ENCODE data around the gene NHEJ1. TPM values are rescaled to one million over a fixed set of nuclear protein-coding genes. Genes with fewer than 3 reads are reported as not detected.
A peak's percentile ranks its signal among the peaks of the same experiment; 100 is the strongest.

NHEJ1 gene
- total RNA-seq, 4 donors from 2014 or later: 13.8 to 23.2 (median 17.5) TPM

DNA sequence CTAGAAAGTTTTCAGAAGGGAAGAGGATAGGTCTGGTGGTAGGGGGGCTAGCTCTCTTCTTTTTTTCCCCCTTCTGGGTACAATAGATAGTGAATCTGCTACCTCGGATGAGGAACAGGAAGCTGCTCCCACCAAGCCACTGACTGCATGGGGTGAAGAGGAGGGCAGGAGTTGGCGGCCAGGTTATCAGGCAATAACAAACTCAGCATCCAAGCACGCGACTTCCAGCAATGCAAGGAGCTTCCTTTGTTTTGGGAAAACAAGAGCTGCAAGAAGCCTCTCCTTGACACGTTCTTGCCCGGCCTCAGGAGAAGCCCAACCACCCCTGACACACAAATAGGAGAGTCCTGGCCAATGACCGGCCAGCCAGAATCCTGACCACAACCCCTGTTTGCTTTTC is 32.2 kb downstream of the NHEJ1 start:
- TF ChIP-seq, protein P1, sequence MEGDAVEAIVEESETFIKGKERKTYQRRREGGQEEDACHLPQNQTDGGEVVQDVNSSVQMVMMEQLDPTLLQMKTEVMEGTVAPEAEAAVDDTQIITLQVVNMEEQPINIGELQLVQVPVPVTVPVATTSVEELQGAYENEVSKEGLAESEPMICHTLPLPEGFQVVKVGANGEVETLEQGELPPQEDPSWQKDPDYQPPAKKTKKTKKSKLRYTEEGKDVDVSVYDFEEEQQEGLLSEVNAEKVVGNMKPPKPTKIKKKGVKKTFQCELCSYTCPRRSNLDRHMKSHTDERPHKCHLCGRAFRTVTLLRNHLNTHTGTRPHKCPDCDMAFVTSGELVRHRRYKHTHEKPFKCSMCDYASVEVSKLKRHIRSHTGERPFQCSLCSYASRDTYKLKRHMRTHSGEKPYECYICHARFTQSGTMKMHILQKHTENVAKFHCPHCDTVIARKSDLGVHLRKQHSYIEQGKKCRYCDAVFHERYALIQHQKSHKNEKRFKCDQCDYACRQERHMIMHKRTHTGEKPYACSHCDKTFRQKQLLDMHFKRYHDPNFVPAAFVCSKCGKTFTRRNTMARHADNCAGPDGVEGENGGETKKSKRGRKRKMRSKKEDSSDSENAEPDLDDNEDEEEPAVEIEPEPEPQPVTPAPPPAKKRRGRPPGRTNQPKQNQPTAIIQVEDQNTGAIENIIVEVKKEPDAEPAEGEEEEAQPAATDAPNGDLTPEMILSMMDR (IDR thresholded peaks at IDR 0.05): no peak
- no peak for ATAC-seq (ENCODE audit: low FRiP score)

DNA sequence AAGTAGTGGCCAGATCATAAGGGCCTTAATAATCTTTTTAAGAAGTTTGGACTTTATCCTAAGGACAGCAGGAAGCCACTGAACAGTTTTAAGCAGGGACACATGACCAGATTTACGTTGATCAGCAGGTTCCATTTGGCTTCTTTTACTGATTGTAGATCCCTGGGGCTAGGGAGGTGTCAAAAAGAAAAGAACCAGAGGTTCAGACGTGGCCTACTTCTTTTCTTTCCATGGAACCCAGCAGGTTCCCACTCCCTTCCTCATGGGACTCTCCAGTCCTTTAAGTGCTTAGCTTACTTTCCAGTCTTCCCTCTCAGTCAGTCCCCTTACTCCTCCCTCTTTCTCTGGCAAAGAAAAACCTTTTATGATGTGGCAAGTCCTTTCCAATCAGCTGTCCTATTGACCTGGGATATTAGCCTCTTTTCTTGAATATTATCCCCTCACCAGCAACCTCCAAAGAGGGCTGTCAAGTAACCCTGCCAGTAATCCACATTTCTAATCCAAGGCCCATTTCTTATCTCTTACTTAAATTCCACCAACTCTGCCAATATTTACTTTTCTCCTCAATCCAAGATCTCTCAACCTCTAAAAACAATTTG is 33.5 kb downstream of the NHEJ1 start:
- DNase-seq (ENCODE audit: low spot score) (no peak), ATAC-seq (ENCODE audit: low FRiP score) (no peak)
- TF ChIP-seq, protein P1 (IDR thresholded peaks at IDR 0.05): no peak

More for the DNA sequence above, 32.2 kb downstream of the NHEJ1 start:
- no peak for DNase-seq (ENCODE audit: low spot score)

DNA sequence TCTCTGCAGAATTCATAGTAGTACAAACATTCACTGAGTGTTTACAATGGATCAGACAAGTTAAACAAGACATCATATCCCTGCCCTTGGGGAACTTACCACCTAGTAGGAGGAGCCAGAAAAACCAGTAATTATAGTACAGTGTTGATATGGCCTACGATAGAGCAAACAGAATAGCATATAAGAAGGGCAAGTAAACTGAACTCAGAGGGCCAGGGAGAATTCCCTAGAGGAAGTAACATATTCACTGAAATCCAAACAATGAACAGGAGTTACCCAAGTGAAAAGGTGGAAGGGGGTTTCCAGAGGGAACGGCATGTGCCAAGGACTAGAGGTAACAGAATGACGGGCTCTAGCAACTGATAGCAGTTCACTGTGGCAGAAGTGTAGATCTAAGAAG is 34.1 kb downstream of the NHEJ1 start:
- TF ChIP-seq, protein P1 (IDR thresholded peaks at IDR 0.05): no peak
- ATAC-seq (ENCODE audit: low FRiP score) (no peak), DNase-seq (ENCODE audit: low spot score) (no peak)

DNA sequence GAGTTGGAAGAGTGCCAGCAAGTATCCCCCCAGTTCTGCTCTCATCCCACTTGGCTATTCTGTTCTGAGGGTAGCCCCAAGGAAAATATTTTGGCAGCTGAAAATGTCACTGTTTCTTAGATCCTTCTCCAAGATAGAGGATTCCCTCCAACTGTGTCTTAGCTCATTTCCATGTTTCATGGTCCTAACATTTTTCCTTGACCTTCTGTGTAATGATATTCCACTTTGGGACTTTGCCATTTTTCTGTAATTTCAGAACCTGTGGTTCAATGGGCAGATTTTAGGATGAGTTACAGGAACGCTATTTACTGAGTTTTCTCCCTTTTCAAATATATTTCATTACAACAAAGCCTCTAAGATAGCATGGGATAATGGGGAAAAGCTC is 34.7 kb downstream of the NHEJ1 start:
- no peak for DNase-seq (ENCODE audit: low spot score)
- TF ChIP-seq, protein P1 (IDR thresholded peaks at IDR 0.05): no peak
- no peak for ATAC-seq (ENCODE audit: low FRiP score)

DNA sequence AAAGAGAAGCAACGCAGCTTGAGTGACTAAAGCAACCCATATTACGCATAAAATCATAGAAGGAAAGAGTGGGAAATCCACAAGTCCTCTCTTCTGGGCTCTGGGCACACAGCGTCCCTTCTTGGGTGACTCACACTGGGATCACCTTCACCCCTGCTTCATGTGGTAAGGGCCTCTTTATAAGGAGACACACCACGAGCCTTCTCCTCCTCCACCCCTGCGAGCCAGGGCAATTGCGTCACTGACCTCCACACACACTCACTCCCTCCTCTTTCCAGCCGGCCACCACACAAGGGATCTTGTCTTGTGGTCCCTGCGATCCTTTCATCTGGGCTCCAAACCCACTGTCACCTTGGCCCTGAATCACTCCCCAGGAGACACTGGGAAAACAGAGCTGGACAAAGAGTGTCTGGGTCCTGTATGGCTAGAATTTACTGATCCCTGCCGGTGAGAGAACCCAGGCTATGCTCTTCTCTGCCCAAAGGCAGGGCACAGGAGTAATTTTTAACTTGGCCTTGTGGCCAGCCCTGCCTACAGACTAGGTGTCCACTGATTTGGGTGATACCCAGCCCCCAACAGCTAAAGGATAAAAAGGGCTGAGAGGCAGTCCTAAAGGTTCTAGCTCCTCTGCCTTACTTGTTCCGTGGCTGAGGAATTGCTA is 35.3 kb downstream of the NHEJ1 start:
- TF ChIP-seq, protein P1 (IDR thresholded peaks at IDR 0.05): no peak
- DNase-seq (ENCODE audit: low spot score) (no peak), ATAC-seq (ENCODE audit: low FRiP score) (peak; percentile 56)

DNA sequence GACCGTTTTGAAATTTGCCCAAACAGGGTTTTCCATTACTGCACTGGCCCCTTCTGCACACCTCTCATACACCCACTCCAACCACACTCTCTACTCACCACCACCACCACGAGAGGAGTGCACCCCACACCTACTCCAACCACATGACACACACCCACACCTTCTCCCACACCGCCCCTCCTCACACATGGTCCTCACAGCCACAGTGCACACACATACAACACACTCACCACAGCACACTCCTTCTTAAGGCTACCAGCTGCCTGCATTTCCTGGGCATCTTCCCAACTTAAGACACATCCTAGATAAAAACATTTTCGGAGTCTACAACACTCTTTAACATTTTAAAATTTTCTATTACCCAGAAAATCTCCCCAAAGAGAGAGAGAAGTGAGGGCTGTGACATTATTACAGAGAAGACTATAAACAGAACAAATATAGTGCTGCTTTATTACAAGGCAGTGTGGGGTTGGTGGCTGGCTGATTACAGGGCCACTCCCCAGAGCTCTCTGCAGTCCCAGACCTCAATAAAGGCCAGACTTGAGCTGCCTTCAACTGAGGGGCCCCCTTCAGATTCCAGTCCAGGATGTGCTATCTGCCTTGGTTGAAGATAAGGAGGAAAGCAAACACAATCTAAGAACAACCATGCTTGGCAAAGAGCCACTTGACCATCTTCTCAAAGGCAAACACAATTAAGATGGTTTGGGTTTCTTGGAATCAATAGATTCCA is 36.1 kb downstream of the NHEJ1 start:
- TF ChIP-seq, protein P1 (IDR thresholded peaks at IDR 0.05): no peak
- DNase-seq (ENCODE audit: low spot score): no peak
- ATAC-seq (ENCODE audit: low FRiP score): no peak
